BJ (cell line): ENCODE data around the gene RAB3IL1. TPM values are rescaled to one million over a fixed set of nuclear protein-coding genes. Genes with fewer than 3 reads are reported as not detected.

Source experiments
- CTCF ChIA-PET: fragments of 350-600 bp; formaldehyde crosslinking; extraction: SDS; loops from one replicate; lab custom pipeline; 2021; ENCODE audit warnings: antibody characterized with exemption, inconsistent platforms; lab: Yijun Ruan, JAX
- POLR2A ChIA-PET: fragments of 300-600 bp; sonication (Branson Sonifier 250); formaldehyde crosslinking; extraction: SDS; loops from one replicate; lab custom pipeline; 2021; ENCODE audit warnings: antibody characterized with exemption; lab: Charles Lee
- DNase-seq: peaks from one replicate; pipeline ENCODE4 v3.0.0-alpha.2; 2011; ENCODE audit warnings: low read depth
- H3K27me3 ChIP-seq: 2 replicates; pipeline ENCODE4 v1.6.0; 2011; ENCODE audit warnings: low read length; ENCODE audit not compliant: control insufficient read depth, insufficient read depth
- H3K36me3 ChIP-seq: 2 replicates; pipeline ENCODE4 v1.5.1; 2011; ENCODE audit warnings: low read length; ENCODE audit not compliant: control insufficient read depth, insufficient read depth
- H3K4me3 ChIP-seq: 2 replicates; pipeline ENCODE4 v1.5.1; 2011; ENCODE audit warnings: low read depth, mild to moderate bottlenecking, control low read depth, low read length
- polyA plus RNA-seq: library from polyadenylated mRNA; depleted of rRNA; stranded (reverse); fragments of >200 nt; gene quantifications from 2 replicates; pipeline ENCODE4 v1.2.3, GENCODE V29; 2011
- TF ChIP-seq, protein P1 (sequence below): IDR thresholded peaks from 2 replicates; pipeline ENCODE4 v1.5.1; 2011; ENCODE audit warnings: low read depth, mild to moderate bottlenecking, control low read depth, inconsistent platforms, low read length, moderate library complexity; ENCODE audit not compliant: insufficient read depth

The RAB3IL1 gene
- polyA plus RNA-seq, 1 experiment: 15.1 TPM

DNA sequence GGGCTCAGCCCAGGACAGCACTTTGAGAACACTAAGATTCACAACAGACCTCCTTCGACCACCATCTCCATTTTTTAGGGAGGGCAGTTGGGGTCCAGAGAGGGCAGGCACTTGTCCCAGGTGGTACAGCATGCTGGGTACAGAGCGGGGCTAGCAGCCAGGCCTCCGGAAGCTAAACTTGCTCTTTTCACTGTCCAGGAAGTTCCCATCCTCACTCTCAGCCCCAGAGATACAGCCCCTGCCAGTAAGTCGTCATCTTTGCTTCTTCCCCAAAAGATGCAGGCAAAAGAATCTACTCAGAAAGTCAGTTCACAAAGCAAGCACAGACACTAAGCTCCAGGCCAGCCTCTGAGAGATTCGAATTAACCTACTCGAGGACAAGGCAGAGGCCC is 6.7 kb upstream of the RAB3IL1 start:
- Histone ChIP-seq H3K27me3 (no peaks in the 10 kb centered on the region), H3K4me3 (no peak overlapping the region), H3K36me3 (no peaks in the 10 kb centered on the region)
- DNase-seq: no peak
- POLR2A ChIA-PET: no interaction called here
- CTCF ChIA-PET: interaction anchor here (0.5 to 4.5 kb wide), 8 partner anchors 8 to 184 kb away, joined by 3 to 34 read pairs (median 4); no protein-coding TSS in a partner anchor
- TF ChIP-seq, protein P1, sequence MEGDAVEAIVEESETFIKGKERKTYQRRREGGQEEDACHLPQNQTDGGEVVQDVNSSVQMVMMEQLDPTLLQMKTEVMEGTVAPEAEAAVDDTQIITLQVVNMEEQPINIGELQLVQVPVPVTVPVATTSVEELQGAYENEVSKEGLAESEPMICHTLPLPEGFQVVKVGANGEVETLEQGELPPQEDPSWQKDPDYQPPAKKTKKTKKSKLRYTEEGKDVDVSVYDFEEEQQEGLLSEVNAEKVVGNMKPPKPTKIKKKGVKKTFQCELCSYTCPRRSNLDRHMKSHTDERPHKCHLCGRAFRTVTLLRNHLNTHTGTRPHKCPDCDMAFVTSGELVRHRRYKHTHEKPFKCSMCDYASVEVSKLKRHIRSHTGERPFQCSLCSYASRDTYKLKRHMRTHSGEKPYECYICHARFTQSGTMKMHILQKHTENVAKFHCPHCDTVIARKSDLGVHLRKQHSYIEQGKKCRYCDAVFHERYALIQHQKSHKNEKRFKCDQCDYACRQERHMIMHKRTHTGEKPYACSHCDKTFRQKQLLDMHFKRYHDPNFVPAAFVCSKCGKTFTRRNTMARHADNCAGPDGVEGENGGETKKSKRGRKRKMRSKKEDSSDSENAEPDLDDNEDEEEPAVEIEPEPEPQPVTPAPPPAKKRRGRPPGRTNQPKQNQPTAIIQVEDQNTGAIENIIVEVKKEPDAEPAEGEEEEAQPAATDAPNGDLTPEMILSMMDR: no peak

DNA sequence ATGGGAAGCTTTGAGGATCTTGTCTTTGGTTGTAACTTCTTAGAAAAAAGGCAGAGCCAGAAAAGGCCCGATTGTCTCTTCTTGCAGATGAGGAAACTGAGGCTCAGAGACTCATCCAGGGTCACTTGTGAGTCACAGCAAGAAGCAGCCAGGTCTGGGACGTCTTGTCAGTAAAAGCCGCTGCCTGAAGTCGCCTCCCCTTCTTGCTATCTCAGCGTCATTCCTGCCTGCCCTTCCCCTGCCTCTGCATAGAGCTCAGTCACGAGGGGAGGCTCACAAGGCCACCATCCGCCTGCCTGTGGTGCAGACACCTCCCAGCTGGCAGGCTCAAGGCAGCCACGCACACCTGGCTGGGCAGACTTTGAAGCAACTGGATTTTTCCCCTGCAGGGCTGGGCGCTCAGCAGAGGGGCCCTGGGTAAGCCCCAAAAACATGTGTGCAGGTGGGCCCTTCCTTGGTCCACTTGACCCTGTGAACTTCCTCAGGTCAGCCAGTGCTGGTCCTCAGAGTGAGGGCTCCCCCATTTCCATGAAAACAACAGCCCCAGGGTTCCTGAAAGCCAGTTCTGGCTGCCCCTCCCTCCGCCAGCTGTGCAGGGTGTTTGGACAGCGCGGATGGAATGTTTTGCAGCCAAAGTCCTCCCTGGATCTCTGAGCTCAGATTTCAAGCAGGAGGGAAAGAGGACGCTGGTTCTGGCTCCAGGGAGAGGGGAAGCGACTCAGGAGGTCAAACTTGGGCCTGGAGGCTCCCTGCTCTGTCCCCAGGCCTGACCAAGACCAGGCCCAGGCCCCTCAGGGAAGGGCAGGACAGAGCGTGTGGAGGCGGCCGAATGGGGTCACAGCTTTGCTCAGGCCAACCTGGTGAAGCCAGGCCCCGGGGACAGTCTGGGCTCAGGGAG is 6.0 kb upstream of the RAB3IL1 start:
- CTCF ChIA-PET: interaction anchor here (0.5 to 4.5 kb wide), 11 partner anchors 9 to 184 kb away, joined by 3 to 34 read pairs (median 3); partner anchors contain the start of gene FTH1
- TF ChIP-seq, protein P1: no peak
- Histone ChIP-seq H3K4me3 (no peak overlapping the region), H3K36me3 (no peaks in the 10 kb centered on the region), H3K27me3 (no peaks in the 10 kb centered on the region)
- peak; percentile 69 for DNase-seq
- POLR2A ChIA-PET: interaction anchor here (0.6 to 1.3 kb wide), 3 partner anchors 26 to 44 kb away, joined by 3 read pairs; no protein-coding TSS in a partner anchor

DNA sequence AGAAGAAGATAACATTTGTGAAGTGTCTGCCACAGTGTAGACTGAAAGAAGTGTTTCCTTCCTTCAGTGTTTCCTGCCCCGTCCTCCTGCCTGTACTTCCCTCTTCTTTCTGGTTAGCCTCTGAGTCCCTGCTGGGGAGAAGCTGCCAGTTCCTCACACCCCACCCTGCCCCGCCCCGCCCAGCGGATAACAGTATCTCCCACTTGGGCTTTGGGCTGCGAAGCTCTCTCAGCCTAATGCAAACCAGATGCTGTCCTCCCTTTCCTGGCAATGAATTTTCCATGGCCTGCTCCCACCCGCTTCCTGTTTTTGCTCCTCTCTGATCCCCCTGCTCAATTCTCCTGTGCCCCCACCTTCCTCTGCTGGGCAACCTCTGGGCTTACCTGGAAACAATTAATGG is 5.2 kb upstream of the RAB3IL1 start:
- ChIA-PET POLR2A (interaction anchor here (0.6 to 1.3 kb wide), 2 partner anchors 27 to 44 kb away, joined by 3 read pairs; no protein-coding TSS in a partner anchor), CTCF (interaction anchor here (0.6 to 4.5 kb wide), 5 partner anchors 11 to 159 kb away, joined by 3 to 34 read pairs (median 4); no protein-coding TSS in a partner anchor)
- Histone ChIP-seq H3K27me3 (no peaks in the 10 kb centered on the region), H3K36me3 (no peaks in the 10 kb centered on the region), H3K4me3 (no peak overlapping the region)
- TF ChIP-seq, protein P1: no peak
- peak; percentile 57 for DNase-seq

DNA sequence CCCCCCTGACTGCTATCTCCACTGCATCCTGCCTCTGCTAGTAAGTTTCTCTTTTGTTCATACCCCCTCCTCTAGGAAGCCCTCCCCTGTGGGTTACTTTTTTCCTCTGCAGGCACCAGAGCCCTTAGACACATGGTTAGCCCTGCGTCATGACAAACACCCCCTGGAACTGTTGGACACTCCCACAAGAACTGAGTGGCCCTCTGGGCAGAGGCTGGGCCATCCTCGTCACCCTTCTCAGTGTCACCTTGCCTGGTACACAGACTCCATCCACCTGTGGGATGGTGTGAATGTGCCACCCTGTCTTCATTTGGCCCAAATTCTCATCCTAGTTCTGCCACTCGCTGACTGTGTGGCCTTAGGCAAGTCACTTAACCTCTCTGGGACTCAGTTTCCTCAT is 4.1 kb upstream of the RAB3IL1 start:
- no peak for DNase-seq
- ChIA-PET CTCF (interaction anchor here (3.9 kb wide), 1 partner anchor 26 kb away, joined by 31 read pairs; no protein-coding TSS in a partner anchor), POLR2A (no interaction called here)
- Histone ChIP-seq H3K4me3 (no peak overlapping the region), H3K27me3 (no peaks in the 10 kb centered on the region), H3K36me3 (no peaks in the 10 kb centered on the region)
- TF ChIP-seq, protein P1: no peak
